K562 (cell line): Measurements from ENCODE around the gene GMEB2. TPM values are rescaled to one million over a fixed set of nuclear protein-coding genes. Genes with fewer than 3 reads are reported as not detected.

Source experiments
- CCNT2 ChIP-seq: IDR thresholded peaks from 2 replicates; pipeline ENCODE4 v1.6.1; 2011; ENCODE audit warnings: borderline replicate concordance, low read depth, mild to moderate bottlenecking, moderate library complexity, mixed read lengths, low read length; ENCODE audit not compliant: insufficient read length; ENCODE audit errors: extremely low read depth
- JUND ChIP-seq, 2 experiments: IDR thresholded peaks; 2 replicates in 1 of 2; 3 replicates in 1 of 2; pipeline ENCODE4 v1.6.1; 2011; ENCODE audit warnings: borderline replicate concordance in 2 of 2, low read depth in 2 of 2, low read length in 2 of 2, improper control_type of control experiment in 1 of 2, missing biosample characterization in 1 of 2, missing genetic modification characterization in 1 of 2, missing genetic modification reagents in 1 of 2
- SAFB ChIP-seq: fragments of 200-400 bp; formaldehyde crosslinking; IDR thresholded peaks from 2 replicates; pipeline ENCODE4 v1.6.1; 2017; ENCODE audit warnings: low read depth, low read length, borderline replicate concordance
- SP1 ChIP-seq: sonication (generic); formaldehyde crosslinking; IDR thresholded peaks from 2 replicates; pipeline ENCODE4 v1.8.1; 2022; ENCODE audit warnings: mild to moderate bottlenecking, missing genetic modification reagents
- SP2 ChIP-seq: IDR thresholded peaks from 2 replicates; pipeline ENCODE4 v1.6.1; 2011; ENCODE audit warnings: mild to moderate bottlenecking, low read depth, low read length, moderate library complexity; ENCODE audit not compliant: poor library complexity, severe bottlenecking; ENCODE audit errors: extremely low read depth
- TCF7L2 ChIP-seq: fragments of 150-350 bp; IDR thresholded peaks from 2 replicates; pipeline ENCODE4 v1.6.1; 2016; ENCODE audit warnings: low read depth, mild to moderate bottlenecking, low read length, moderate library complexity
- TRIM24 ChIP-seq, 2 experiments: fragments of 450-650 bp; IDR thresholded peaks; 2 replicates each; pipeline ENCODE4 v1.6.1; 2016
- ZBTB7A ChIP-seq: IDR thresholded peaks from 2 replicates; pipeline ENCODE4 v1.6.1; 2011; ENCODE audit warnings: low read depth, mild to moderate bottlenecking, low read length, moderate library complexity, borderline replicate concordance; ENCODE audit not compliant: control insufficient read depth
- ZBTB8A ChIP-seq: fragments of 450-650 bp; IDR thresholded peaks from 2 replicates; pipeline ENCODE4 v1.6.1; 2018; ENCODE audit warnings: mild to moderate bottlenecking, moderate library complexity; ENCODE audit not compliant: partially characterized antibody
- ZNF197 ChIP-seq: fragments of 200-800 bp; sonication (Bioruptor generic); IDR thresholded peaks from 2 replicates; pipeline ENCODE4 v1.6.1; 2016; ENCODE audit warnings: low read depth, missing genetic modification characterization, missing compliant biosample characterization
- ZNF444 ChIP-seq: fragments of 250-450 bp; sonication (Bioruptor Pico); IDR thresholded peaks from 2 replicates; pipeline ENCODE4 v1.4.0; 2020; ENCODE audit warnings: mild to moderate bottlenecking, moderate library complexity
- polyA plus RNA-seq, 8 experiments: library from polyadenylated mRNA; depleted of rRNA in 4 of 8; stranded (reverse) in 5 of 8; unstranded in 3 of 8; fragments of >200 nt; fragmentation: Nextera tagmentation in 2 of 8; fragmentation: Illumina TruSeq in 1 of 8; extraction: Ambion mirVana in 2 of 8; extraction: Trizol in 1 of 8; gene quantifications; 2 replicates each; pipeline versions ENCODE4 v1.2.1 to v1.2.3, GENCODE V29; 2011 to 2014; ENCODE audit warnings: inconsistent platforms in 1 of 8, missing spikeins in 1 of 8
- total RNA-seq, 7 experiments: library from RNA; depleted of rRNA in 6 of 7; stranded (reverse); fragments of >200 nt in 6 of 7; fragmentation: Illumina TruSeq in 2 of 7; extraction: Trizol in 2 of 7; gene quantifications; 2 replicates each; pipeline versions ENCODE4 v1.2.1 to v1.2.3, GENCODE V29; 2011 to 2021; ENCODE audit warnings: low replicate concordance in 1 of 7
- TF ChIP-seq, protein P1 (sequence below): fragments of 450-650 bp; IDR thresholded peaks from 2 replicates; pipeline ENCODE4 v1.6.1; 2016; ENCODE audit warnings: low read depth, mild to moderate bottlenecking, moderate library complexity
- TF ChIP-seq, protein P2 (sequence below): fragments of 450-650 bp; IDR thresholded peaks from 2 replicates; pipeline ENCODE4 v1.7.0; 2016; ENCODE audit warnings: borderline replicate concordance
- TF ChIP-seq, protein P3 (sequence below): fragments of 200-800 bp; sonication (Bioruptor generic); IDR thresholded peaks from 2 replicates; pipeline ENCODE4 v1.6.1; 2017; ENCODE audit warnings: missing genetic modification characterization, missing compliant biosample characterization
- TF ChIP-seq, protein P4 (sequence below): IDR thresholded peaks from 2 replicates; pipeline ENCODE4 v1.6.1; 2016; ENCODE audit warnings: missing genetic modification characterization, missing compliant biosample characterization
- TF ChIP-seq, protein P5 (sequence below): fragments of 250-450 bp; sonication (Bioruptor Pico); IDR thresholded peaks from 2 replicates; pipeline ENCODE4 v1.4.0; 2020; ENCODE audit warnings: mild to moderate bottlenecking, moderate library complexity, borderline replicate concordance

The GMEB2 gene
- total and polyA plus RNA-seq, 9 of the 15 experiments (the other 6 are each of a cell fraction or from before 2014, with no cell fraction given), result 0.03 to 13.9 (median 6.3) TPM

DNA sequence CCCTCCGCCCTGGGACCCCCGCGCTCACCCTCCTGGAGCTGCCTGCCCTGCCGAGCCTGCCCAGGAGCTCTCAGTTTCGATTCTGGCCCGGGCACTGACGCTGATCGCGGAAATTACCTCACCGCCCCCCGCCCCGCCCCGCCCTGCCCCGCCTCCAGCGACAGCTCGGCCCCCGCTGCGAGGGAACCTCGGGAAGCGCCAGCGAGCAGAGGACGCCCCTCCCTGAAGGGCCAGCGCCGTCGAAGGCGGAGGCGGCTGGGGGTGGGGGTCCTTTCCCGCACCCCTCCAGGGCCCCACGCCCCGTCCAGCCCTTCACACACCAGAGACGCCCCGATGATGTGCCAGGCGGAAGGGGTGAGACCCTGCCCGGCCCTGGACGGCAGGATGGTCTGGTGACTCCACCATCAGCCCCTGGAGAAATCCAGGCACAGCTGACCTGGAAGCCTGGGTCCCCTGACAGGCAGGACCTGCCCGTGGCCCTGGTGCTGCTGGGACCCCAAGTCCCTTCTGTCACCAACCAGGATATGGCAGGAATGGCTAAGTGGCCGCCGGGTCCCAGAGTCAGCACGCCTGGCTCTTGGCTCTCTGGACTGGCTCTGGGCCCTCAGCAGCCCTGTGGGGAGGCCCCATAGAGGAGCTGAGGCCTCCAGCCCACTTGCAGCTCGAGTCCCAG is 52.6 kb downstream of the GMEB2 start, which contains the start of gene HELZ2 (continued):
- TF ChIP-seq SP2 (no peak), TCF7L2 (no peak), ZNF197 (no peak), JUND (IDR thresholded peaks at IDR 0.05; ENCODE audit: borderline replicate concordance, low read depth, low read length) (peak; percentile 35; the same call in 1 of the 2 replicates), JUND (tag; IDR thresholded peaks at IDR 0.05; ENCODE audit: borderline replicate concordance, low read depth, low read length) (no peak), CCNT2 (no peak), ZBTB7A (peak; percentile 71; the same call in 1 of the 2 replicates), ZNF444 (no peak), ZBTB8A (no peak), SP1 (CRISPR knock-in tag) (no peak), TRIM24 (IDR thresholded peaks at IDR 0.05) (0 out of 4 replicates have a peak, but pooled peaks of 1 of the 2 experiments have one; percentile 11), SAFB (no peak)
- TF ChIP-seq, protein P1, sequence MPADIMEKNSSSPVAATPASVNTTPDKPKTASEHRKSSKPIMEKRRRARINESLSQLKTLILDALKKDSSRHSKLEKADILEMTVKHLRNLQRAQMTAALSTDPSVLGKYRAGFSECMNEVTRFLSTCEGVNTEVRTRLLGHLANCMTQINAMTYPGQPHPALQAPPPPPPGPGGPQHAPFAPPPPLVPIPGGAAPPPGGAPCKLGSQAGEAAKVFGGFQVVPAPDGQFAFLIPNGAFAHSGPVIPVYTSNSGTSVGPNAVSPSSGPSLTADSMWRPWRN, result no peak
- TF ChIP-seq, protein P2, sequence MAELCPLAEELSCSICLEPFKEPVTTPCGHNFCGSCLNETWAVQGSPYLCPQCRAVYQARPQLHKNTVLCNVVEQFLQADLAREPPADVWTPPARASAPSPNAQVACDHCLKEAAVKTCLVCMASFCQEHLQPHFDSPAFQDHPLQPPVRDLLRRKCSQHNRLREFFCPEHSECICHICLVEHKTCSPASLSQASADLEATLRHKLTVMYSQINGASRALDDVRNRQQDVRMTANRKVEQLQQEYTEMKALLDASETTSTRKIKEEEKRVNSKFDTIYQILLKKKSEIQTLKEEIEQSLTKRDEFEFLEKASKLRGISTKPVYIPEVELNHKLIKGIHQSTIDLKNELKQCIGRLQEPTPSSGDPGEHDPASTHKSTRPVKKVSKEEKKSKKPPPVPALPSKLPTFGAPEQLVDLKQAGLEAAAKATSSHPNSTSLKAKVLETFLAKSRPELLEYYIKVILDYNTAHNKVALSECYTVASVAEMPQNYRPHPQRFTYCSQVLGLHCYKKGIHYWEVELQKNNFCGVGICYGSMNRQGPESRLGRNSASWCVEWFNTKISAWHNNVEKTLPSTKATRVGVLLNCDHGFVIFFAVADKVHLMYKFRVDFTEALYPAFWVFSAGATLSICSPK, result no peak
- TF ChIP-seq, protein P3, sequence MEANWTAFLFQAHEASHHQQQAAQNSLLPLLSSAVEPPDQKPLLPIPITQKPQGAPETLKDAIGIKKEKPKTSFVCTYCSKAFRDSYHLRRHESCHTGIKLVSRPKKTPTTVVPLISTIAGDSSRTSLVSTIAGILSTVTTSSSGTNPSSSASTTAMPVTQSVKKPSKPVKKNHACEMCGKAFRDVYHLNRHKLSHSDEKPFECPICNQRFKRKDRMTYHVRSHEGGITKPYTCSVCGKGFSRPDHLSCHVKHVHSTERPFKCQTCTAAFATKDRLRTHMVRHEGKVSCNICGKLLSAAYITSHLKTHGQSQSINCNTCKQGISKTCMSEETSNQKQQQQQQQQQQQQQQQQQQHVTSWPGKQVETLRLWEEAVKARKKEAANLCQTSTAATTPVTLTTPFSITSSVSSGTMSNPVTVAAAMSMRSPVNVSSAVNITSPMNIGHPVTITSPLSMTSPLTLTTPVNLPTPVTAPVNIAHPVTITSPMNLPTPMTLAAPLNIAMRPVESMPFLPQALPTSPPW, result peak; percentile 93
- TF ChIP-seq, protein P4, sequence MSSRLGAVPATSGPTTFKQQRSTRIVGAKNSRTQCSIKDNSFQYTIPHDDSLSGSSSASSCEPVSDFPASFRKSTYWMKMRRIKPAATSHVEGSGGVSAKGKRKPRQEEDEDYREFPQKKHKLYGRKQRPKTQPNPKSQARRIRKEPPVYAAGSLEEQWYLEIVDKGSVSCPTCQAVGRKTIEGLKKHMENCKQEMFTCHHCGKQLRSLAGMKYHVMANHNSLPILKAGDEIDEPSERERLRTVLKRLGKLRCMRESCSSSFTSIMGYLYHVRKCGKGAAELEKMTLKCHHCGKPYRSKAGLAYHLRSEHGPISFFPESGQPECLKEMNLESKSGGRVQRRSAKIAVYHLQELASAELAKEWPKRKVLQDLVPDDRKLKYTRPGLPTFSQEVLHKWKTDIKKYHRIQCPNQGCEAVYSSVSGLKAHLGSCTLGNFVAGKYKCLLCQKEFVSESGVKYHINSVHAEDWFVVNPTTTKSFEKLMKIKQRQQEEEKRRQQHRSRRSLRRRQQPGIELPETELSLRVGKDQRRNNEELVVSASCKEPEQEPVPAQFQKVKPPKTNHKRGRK (tag), result no peak
- TF ChIP-seq, protein P5, sequence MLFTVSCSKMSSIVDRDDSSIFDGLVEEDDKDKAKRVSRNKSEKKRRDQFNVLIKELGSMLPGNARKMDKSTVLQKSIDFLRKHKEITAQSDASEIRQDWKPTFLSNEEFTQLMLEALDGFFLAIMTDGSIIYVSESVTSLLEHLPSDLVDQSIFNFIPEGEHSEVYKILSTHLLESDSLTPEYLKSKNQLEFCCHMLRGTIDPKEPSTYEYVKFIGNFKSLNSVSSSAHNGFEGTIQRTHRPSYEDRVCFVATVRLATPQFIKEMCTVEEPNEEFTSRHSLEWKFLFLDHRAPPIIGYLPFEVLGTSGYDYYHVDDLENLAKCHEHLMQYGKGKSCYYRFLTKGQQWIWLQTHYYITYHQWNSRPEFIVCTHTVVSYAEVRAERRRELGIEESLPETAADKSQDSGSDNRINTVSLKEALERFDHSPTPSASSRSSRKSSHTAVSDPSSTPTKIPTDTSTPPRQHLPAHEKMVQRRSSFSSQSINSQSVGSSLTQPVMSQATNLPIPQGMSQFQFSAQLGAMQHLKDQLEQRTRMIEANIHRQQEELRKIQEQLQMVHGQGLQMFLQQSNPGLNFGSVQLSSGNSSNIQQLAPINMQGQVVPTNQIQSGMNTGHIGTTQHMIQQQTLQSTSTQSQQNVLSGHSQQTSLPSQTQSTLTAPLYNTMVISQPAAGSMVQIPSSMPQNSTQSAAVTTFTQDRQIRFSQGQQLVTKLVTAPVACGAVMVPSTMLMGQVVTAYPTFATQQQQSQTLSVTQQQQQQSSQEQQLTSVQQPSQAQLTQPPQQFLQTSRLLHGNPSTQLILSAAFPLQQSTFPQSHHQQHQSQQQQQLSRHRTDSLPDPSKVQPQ (CRISPR knock-in tag), result no peak
